Loucy (cell line): ENCODE data around the gene IL12A.

Source experiments
- CTCF ChIP-seq: fragments of 200-600 bp; sonication (generic); conservative IDR thresholded peaks from 2 replicates; pipeline ENCODE4 v1.5.1; 2014; ENCODE audit warnings: mild to moderate bottlenecking, antibody characterized with exemption, low read length
- EZH2phosphoT487 ChIP-seq: fragments of 200-600 bp; IDR thresholded peaks from 2 replicates; pipeline ENCODE4 v1.6.1; 2018; ENCODE audit warnings: antibody characterized with exemption, mild to moderate bottlenecking, moderate library complexity, borderline replicate concordance

GRCh38 chr3:160022068-160022467 is 33.4 kb downstream of the IL12A start:
- TF ChIP-seq CTCF (no peak), EZH2phosphoT487 (no peak)
